K562 (cell line): ENCODE data around the gene DNAJB4. TPM values are rescaled to one million over a fixed set of nuclear protein-coding genes. Genes with fewer than 3 reads are reported as not detected.
A peak's percentile ranks its signal among the peaks of the same experiment; 100 is the strongest.

Experiments
- BCL6 ChIP-seq: fragments of 250-450 bp; sonication (Bioruptor Pico); IDR thresholded peaks from 2 replicates; pipeline ENCODE4 v1.4.0; 2020
- CBX3 ChIP-seq, 2 experiments: IDR thresholded peaks; 1 replicate in 1 of 2; 2 replicates in 1 of 2; pipeline ENCODE4 v1.6.1; 2012; ENCODE audit warnings: inconsistent platforms in 2 of 2, low read length in 2 of 2, borderline replicate concordance in 1 of 2, control low read depth in 1 of 2
- EP400 ChIP-seq: fragments of 450-650 bp; IDR thresholded peaks from 2 replicates; pipeline ENCODE4 v1.6.1; 2017; ENCODE audit warnings: antibody characterized with exemption, mild to moderate bottlenecking, moderate library complexity
- FOXM1 ChIP-seq, 2 experiments: fragments of 450-650 bp in 1 of 2; sonication (generic) in 1 of 2; formaldehyde crosslinking in 1 of 2; IDR thresholded peaks; 2 replicates each; pipeline versions ENCODE4 v1.6.1 to v1.9.0; 2017 to 2022; ENCODE audit warnings: low read depth in 2 of 2, mild to moderate bottlenecking in 2 of 2, missing genetic modification reagents in 1 of 2, moderate library complexity in 1 of 2
- LARP7 ChIP-seq: fragments of 450-650 bp; IDR thresholded peaks from 2 replicates; pipeline ENCODE4 v1.6.1; 2016
- MXD1 ChIP-seq: fragments of 250-450 bp; sonication (Bioruptor Pico); IDR thresholded peaks from 2 replicates; pipeline ENCODE4 v1.8.0; 2021; ENCODE audit warnings: borderline replicate concordance, mild to moderate bottlenecking, moderate library complexity; ENCODE audit not compliant: poor library complexity, severe bottlenecking
- OTX1 ChIP-seq: fragments of 450-650 bp; formaldehyde crosslinking; IDR thresholded peaks from 2 replicates; pipeline ENCODE4 v1.4.0; 2022; ENCODE audit warnings: mild to moderate bottlenecking
- PPARD ChIP-seq: fragments of 250-450 bp; sonication (Bioruptor Pico); IDR thresholded peaks from 2 replicates; pipeline ENCODE4 v1.8.0; 2022; ENCODE audit warnings: inconsistent platforms, mild to moderate bottlenecking, moderate library complexity
- RFX7 ChIP-seq: fragments of 250-450 bp; sonication (Bioruptor Pico); IDR thresholded peaks from 2 replicates; pipeline ENCODE4 v1.5.1; 2021; ENCODE audit warnings: mild to moderate bottlenecking
- TCF15 ChIP-seq: fragments of 250-450 bp; sonication (Bioruptor Pico); IDR thresholded peaks from 2 replicates; pipeline ENCODE4 v1.8.0; 2022; ENCODE audit warnings: moderate library complexity, mild to moderate bottlenecking, inconsistent platforms
- ZNF512 ChIP-seq: IDR thresholded peaks from 2 replicates; pipeline ENCODE4 v1.6.1; 2016; ENCODE audit warnings: missing genetic modification characterization, missing compliant biosample characterization
- ZNF57 ChIP-seq: fragments of 450-650 bp; formaldehyde crosslinking; IDR thresholded peaks from 2 replicates; pipeline ENCODE4 v1.4.0; 2020; ENCODE audit warnings: mild to moderate bottlenecking, moderate library complexity
- ZZZ3 ChIP-seq: fragments of 450-650 bp; IDR thresholded peaks from 2 replicates; pipeline ENCODE4 v1.6.1; 2016; ENCODE audit warnings: antibody characterized with exemption, mild to moderate bottlenecking, moderate library complexity
- polyA plus RNA-seq, 8 experiments: library from polyadenylated mRNA; depleted of rRNA in 4 of 8; stranded (reverse) in 5 of 8; unstranded in 3 of 8; fragments of >200 nt; fragmentation: Nextera tagmentation in 2 of 8; fragmentation: Illumina TruSeq in 1 of 8; extraction: Ambion mirVana in 2 of 8; extraction: Trizol in 1 of 8; gene quantifications; 2 replicates each; pipeline versions ENCODE4 v1.2.1 to v1.2.3, GENCODE V29; 2011 to 2014; ENCODE audit warnings: inconsistent platforms in 1 of 8, missing spikeins in 1 of 8
- total RNA-seq, 7 experiments: library from RNA; depleted of rRNA in 6 of 7; stranded (reverse); fragments of >200 nt in 6 of 7; fragmentation: Illumina TruSeq in 2 of 7; extraction: Trizol in 2 of 7; gene quantifications; 2 replicates each; pipeline versions ENCODE4 v1.2.1 to v1.2.3, GENCODE V29; 2011 to 2021; ENCODE audit warnings: low replicate concordance in 1 of 7
- TF ChIP-seq, protein P1 (sequence below): sonication (generic); formaldehyde crosslinking; IDR thresholded peaks from 2 replicates; pipeline ENCODE4 v1.5.0; 2020; ENCODE audit warnings: missing genetic modification reagents
- TF ChIP-seq, protein P2 (sequence below): fragments of 450-650 bp; formaldehyde crosslinking; IDR thresholded peaks from 2 replicates; pipeline ENCODE4 v1.4.0; 2020; ENCODE audit warnings: mild to moderate bottlenecking, mixed read lengths
- TF ChIP-seq, protein P3 (sequence below), 2 experiments: IDR thresholded peaks; 2 replicates each; pipeline ENCODE4 v1.6.1; 2011; ENCODE audit warnings: borderline replicate concordance in 1 of 2, control low read depth in 1 of 2, low read depth in 1 of 2, low read length in 1 of 2, mild to moderate bottlenecking in 1 of 2, mixed read lengths in 1 of 2, moderate library complexity in 1 of 2; ENCODE audit not compliant: insufficient read depth in 1 of 2, insufficient read length in 1 of 2, poor library complexity in 1 of 2, severe bottlenecking in 1 of 2; ENCODE audit errors: extremely low read depth in 1 of 2
- TF ChIP-seq, protein P4 (sequence below): fragments of 250-450 bp; sonication (Bioruptor Pico); IDR thresholded peaks from 2 replicates; pipeline ENCODE4 v1.8.0; 2021; ENCODE audit warnings: moderate library complexity, mild to moderate bottlenecking, inconsistent platforms

DNAJB4 gene
- total and polyA plus RNA-seq, 9 of the 15 experiments (the other 6 are each of a cell fraction or from before 2014, with no cell fraction given), result 8.5 to 27.7 (median 19.8) TPM

DNA sequence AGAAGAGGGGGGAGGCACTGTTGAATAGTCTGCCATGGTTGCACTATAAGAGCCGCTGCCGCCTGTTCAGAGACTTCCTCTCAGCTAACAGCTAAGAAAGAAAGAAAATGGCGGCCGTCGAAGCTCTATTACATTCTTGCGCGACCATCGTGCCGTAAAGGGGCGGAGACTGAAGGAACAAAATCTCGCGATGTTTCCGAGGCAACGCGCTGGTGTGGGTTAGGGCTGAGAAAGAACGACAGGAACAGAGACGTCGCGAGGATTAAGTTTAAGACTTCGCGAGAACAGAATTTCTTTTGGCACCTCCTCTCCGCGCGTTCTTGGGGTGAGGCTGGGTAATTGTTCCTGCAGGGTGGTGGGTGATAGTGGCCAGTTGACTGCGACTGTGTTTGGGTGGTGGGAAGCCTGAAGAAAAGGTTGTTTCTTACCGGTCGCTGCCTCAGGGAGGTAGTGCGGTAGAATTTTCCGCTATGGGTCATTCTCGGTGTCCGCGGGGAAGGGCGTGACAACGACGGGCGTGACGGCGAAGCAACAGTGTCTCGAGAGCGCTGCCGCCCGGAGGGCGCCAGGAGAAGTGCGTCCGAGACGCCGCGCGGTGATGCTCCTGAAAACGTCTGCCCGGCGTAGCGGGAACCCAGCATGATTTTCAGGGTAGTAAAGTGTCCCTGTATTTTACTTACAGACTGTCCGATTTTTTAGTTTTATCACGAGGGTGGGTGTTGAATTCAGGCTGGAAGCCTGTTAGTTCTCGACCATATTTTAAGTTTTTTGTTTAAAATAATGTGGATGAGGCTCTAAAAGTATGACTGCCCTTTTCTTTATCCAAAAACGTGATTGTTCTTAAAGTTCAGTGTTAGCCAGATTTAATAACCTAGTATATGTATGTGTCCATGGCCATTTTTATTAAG, 25.5 kb upstream of the DNAJB4 start, which contains the start of gene FUBP1 (continued):
- TF ChIP-seq PPARD, result no peak
- 0 out of 2 replicates have a peak, but pooled peaks have one; percentile 38 for TF ChIP-seq FOXM1 (IDR thresholded peaks at IDR 0.05; ENCODE audit: low read depth)
- peak; percentile 77; the same call in 1 of the 2 replicates for TF ChIP-seq FOXM1 (CRISPR knock-in tag; IDR thresholded peaks at IDR 0.05; ENCODE audit: low read depth)
- TF ChIP-seq, protein P1, sequence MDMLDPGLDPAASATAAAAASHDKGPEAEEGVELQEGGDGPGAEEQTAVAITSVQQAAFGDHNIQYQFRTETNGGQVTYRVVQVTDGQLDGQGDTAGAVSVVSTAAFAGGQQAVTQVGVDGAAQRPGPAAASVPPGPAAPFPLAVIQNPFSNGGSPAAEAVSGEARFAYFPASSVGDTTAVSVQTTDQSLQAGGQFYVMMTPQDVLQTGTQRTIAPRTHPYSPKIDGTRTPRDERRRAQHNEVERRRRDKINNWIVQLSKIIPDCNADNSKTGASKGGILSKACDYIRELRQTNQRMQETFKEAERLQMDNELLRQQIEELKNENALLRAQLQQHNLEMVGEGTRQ, result no peak
- no peak for TF ChIP-seq ZZZ3
- TF ChIP-seq MXD1 (CRISPR knock-in tag), result no peak
- no peak for TF ChIP-seq ZNF512 (tag)
- TF ChIP-seq EP400, result peak; percentile 95
- TF ChIP-seq TCF15 (CRISPR knock-in tag), result no peak
- TF ChIP-seq, protein P2, sequence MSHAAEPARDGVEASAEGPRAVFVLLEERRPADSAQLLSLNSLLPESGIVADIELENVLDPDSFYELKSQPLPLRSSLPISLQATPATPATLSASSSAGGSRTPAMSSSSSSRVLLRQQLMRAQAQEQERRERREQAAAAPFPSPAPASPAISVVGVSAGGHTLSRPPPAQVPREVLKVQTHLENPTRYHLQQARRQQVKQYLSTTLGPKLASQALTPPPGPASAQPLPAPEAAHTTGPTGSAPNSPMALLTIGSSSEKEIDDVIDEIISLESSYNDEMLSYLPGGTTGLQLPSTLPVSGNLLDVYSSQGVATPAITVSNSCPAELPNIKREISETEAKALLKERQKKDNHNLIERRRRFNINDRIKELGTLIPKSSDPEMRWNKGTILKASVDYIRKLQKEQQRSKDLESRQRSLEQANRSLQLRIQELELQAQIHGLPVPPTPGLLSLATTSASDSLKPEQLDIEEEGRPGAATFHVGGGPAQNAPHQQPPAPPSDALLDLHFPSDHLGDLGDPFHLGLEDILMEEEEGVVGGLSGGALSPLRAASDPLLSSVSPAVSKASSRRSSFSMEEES (CRISPR knock-in tag), result no peak
- TF ChIP-seq, protein P3, sequence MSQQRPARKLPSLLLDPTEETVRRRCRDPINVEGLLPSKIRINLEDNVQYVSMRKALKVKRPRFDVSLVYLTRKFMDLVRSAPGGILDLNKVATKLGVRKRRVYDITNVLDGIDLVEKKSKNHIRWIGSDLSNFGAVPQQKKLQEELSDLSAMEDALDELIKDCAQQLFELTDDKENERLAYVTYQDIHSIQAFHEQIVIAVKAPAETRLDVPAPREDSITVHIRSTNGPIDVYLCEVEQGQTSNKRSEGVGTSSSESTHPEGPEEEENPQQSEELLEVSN (IDR thresholded peaks at IDR 0.05; ENCODE audit: borderline replicate concordance in 1 of 2, extremely low read depth in 1 of 2, insufficient read depth in 1 of 2, insufficient read length in 1 of 2, low read depth in 1 of 2, low read length in 1 of 2, poor library complexity in 1 of 2, severe bottlenecking in 1 of 2), result peak; percentile 52 to 62
- TF ChIP-seq CBX3 (IDR thresholded peaks at IDR 0.05; ENCODE audit: borderline replicate concordance in 1 of 2, low read length in 2 of 2), result peak in 1 of 2 experiments; percentile 51; a peak in 1 of 3 replicates
- TF ChIP-seq LARP7, result 0 out of 2 replicates have a peak, but pooled peaks have one; percentile 45
- peak; percentile 63; the same call in 1 of the 2 replicates for TF ChIP-seq OTX1 (CRISPR knock-in tag)
- TF ChIP-seq BCL6 (CRISPR knock-in tag), result no peak
- TF ChIP-seq, protein P4, sequence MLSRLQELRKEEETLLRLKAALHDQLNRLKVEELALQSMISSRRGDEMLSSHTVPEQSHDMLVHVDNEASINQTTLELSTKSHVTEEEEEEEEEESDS (CRISPR knock-in tag), result no peak
- no peak for TF ChIP-seq RFX7 (CRISPR knock-in tag)
- TF ChIP-seq ZNF57 (CRISPR knock-in tag), result no peak
